Keratinocyte (primary cell): ENCODE data around the gene COCH. TPM values are rescaled to one million over a fixed set of nuclear protein-coding genes. Genes with fewer than 3 reads are reported as not detected.

Source experiments
- DNase-seq: peaks from one replicate; pipeline ENCODE4 v3.0.0-alpha.2; 2011; ENCODE audit warnings: low read depth, missing footprints, low spot score
- FAIRE-seq: peaks from 2 replicates; lab custom pipeline; 2011; peaks lifted over from hg19 to GRCh38; lab: Jason Lieb, UNC
- H2AFZ ChIP-seq: 2 replicates; pipeline ENCODE4 v1.6.0; 2012; ENCODE audit warnings: low read length, control low read depth, inconsistent platforms; ENCODE audit not compliant: control insufficient read depth
- H3K27ac ChIP-seq: 2 replicates; pipeline ENCODE4 v1.5.1; 2011; ENCODE audit warnings: low read length; ENCODE audit not compliant: control insufficient read depth, insufficient read depth
- H3K27me3 ChIP-seq: 3 replicates; pipeline ENCODE4 v1.6.0; 2011; ENCODE audit warnings: low read length; ENCODE audit not compliant: control insufficient read depth, insufficient read depth; ENCODE audit errors: extremely low read depth
- H3K36me3 ChIP-seq, 2 experiments: 2 replicates in 1 of 2; 3 replicates in 1 of 2; pipeline ENCODE4 v1.5.1; 2011; ENCODE audit warnings: low read length in 2 of 2, mild to moderate bottlenecking in 1 of 2; ENCODE audit not compliant: control insufficient read depth in 2 of 2, insufficient read depth in 2 of 2; ENCODE audit errors: extremely low read depth in 1 of 2
- H3K4me1 ChIP-seq: 3 replicates; pipeline ENCODE4 v1.5.1; 2011; ENCODE audit warnings: low read length; ENCODE audit not compliant: control insufficient read depth, insufficient read depth; ENCODE audit errors: extremely low read depth
- H3K4me2 ChIP-seq: 3 replicates; pipeline ENCODE4 v1.6.0; 2011; ENCODE audit warnings: low read depth, low read length; ENCODE audit not compliant: control insufficient read depth, insufficient read depth; ENCODE audit errors: extremely low read depth
- H3K4me3 ChIP-seq, 3 experiments: fragments of 200-600 bp in 1 of 3; sonication (generic) in 1 of 3; 2 replicates in 2 of 3; 3 replicates in 1 of 3; pipeline ENCODE4 v1.5.1; 2011 to 2016; ENCODE audit warnings: low read length in 3 of 3, mild to moderate bottlenecking in 3 of 3, control low read depth in 2 of 3, inconsistent platforms in 1 of 3, low read depth in 1 of 3, mixed read lengths in 1 of 3, mixed run types in 1 of 3, moderate library complexity in 1 of 3; ENCODE audit not compliant: control insufficient read depth in 2 of 3, insufficient read depth in 2 of 3; ENCODE audit errors: extremely low read depth in 1 of 3
- H3K79me2 ChIP-seq: 2 replicates; pipeline ENCODE4 v1.6.0; 2012; ENCODE audit warnings: low read length; ENCODE audit not compliant: control insufficient read depth, insufficient read depth
- H3K9ac ChIP-seq: 3 replicates; pipeline ENCODE4 v1.6.0; 2011; ENCODE audit warnings: low read length; ENCODE audit not compliant: control insufficient read depth, insufficient read depth; ENCODE audit errors: extremely low read depth
- H3K9me1 ChIP-seq: 3 replicates; pipeline ENCODE4 v1.6.0; 2011; ENCODE audit warnings: low read length; ENCODE audit not compliant: control insufficient read depth, insufficient read depth; ENCODE audit errors: extremely low read depth
- H3K9me3 ChIP-seq: 2 replicates; pipeline ENCODE4 v1.5.1; 2012; ENCODE audit warnings: low read depth, low read length; ENCODE audit not compliant: control insufficient read depth
- H4K20me1 ChIP-seq: 3 replicates; pipeline ENCODE4 v1.6.0; 2011; ENCODE audit warnings: low read length; ENCODE audit not compliant: control insufficient read depth, insufficient read depth; ENCODE audit errors: extremely low read depth
- CTCF ChIP-seq, 3 experiments: IDR thresholded peaks in 1 of 3; conservative IDR thresholded peaks in 1 of 3; optimal IDR thresholded peaks in 1 of 3; 2 replicates in 2 of 3; 3 replicates in 1 of 3; pipeline versions ENCODE3 to v1.5.1; 2011; ENCODE audit warnings: low read length in 3 of 3, mild to moderate bottlenecking in 3 of 3, moderate library complexity in 2 of 3, control low read depth in 1 of 3, inconsistent platforms in 1 of 3; ENCODE audit not compliant: insufficient read depth in 2 of 3; ENCODE audit errors: extremely low read depth in 1 of 3
- EZH2 ChIP-seq: IDR thresholded peaks from one replicate; pipeline ENCODE4 v1.6.1; 2012; ENCODE audit warnings: inconsistent platforms, mild to moderate bottlenecking, low read length, moderate library complexity
- dilution Hi-C: fragments of 300-500 bp; cut with MboI; formaldehyde crosslinking; loops from one replicate; pipeline ENCODE4 v1.7.0; 2020; ENCODE audit warnings: low sequenced_read_pairs; ENCODE audit not compliant: extremely low pct_ligation_motif_present
- polyA plus RNA-seq, 5 experiments: library from polyadenylated mRNA; depleted of rRNA in 3 of 5; stranded (reverse) in 3 of 5; stranded (forward) in 1 of 5; unstranded in 1 of 5; fragments of >200 nt; gene quantifications; 1 replicate in 1 of 5; 2 replicates in 3 of 5; 3 replicates in 1 of 5; pipeline versions ENCODE4 v1.2.1 to v1.2.3, GENCODE V29; 2011 to 2012; ENCODE audit warnings: missing spikeins in 2 of 5, low read depth in 1 of 5, low replicate concordance in 1 of 5

COCH gene
- polyA plus RNA-seq, 1 donor (not counting 4 experiments of a cell fraction or from before 2014, with no cell fraction given), result 0.03 TPM

- no peaks in the 10 kb centered on the region for H3K36me3 ChIP-seq
- H3K9ac ChIP-seq, result no peak overlapping the region
- H3K79me2 ChIP-seq, result no peaks in the 10 kb centered on the region
- no peaks in the 10 kb centered on the region for H3K9me1 ChIP-seq
- peaks cover 2% of the 10 kb centered on the region for H3K9me3 ChIP-seq
- no peak overlapping the region for H3K27ac ChIP-seq
- no peak for TF ChIP-seq CTCF (optimal IDR thresholded peaks at IDR 0.05 in 1 of 3, IDR thresholded peaks at IDR 0.05 in 1 of 3, conservative IDR thresholded peaks at IDR 0.05 in 1 of 3; ENCODE audit: extremely low read depth in 1 of 3, insufficient read depth in 2 of 3, low read length in 3 of 3)
- TF ChIP-seq EZH2, result no peak
- no peak for DNase-seq
- H3K4me1 ChIP-seq, result no peaks in the 10 kb centered on the region
- no peak overlapping the region for H3K4me2 ChIP-seq
- no peak for FAIRE-seq
- dilution Hi-C loops, result no loop called here
- H4K20me1 ChIP-seq, result no peaks in the 10 kb centered on the region
- H3K4me3 ChIP-seq, result no peak overlapping the region
- H3K27me3 ChIP-seq, result no peaks in the 10 kb centered on the region
- H2AFZ ChIP-seq, result no peak overlapping the region
Measured at GRCh38 chr14:30829853-30830252, 44.5 kb upstream of the COCH start.

- no peak for FAIRE-seq
- Histone ChIP-seq H3K9me1 (no peaks in the 10 kb centered on the region), H3K4me2 (no peak overlapping the region), H2AFZ (no peak overlapping the region), H3K4me3 (no peak overlapping the region), H3K36me3 (no peaks in the 10 kb centered on the region), H3K27me3 (no peaks in the 10 kb centered on the region), H3K79me2 (no peaks in the 10 kb centered on the region), H3K4me1 (no peaks in the 10 kb centered on the region), H3K9ac (no peak overlapping the region), H4K20me1 (no peaks in the 10 kb centered on the region), H3K9me3 (no peaks in the 10 kb centered on the region), H3K27ac (no peak overlapping the region)
- TF ChIP-seq EZH2 (no peak), CTCF (optimal IDR thresholded peaks at IDR 0.05 in 1 of 3, IDR thresholded peaks at IDR 0.05 in 1 of 3, conservative IDR thresholded peaks at IDR 0.05 in 1 of 3; ENCODE audit: extremely low read depth in 1 of 3, insufficient read depth in 2 of 3, low read length in 3 of 3) (no peak)
- no peak for DNase-seq
- dilution Hi-C loops, result no loop called here
Measured at GRCh38 chr14:30834353-30834752, 40.0 kb upstream of the COCH start.
